ENCODE measurements around the gene R3HDM1.

Gene R3HDM1

GRCh38 chr2:135736546-135736945 is 205.3 kb downstream of the R3HDM1 start:
- no peak for TF ChIP-seq CTCF (IDR thresholded peaks at IDR 0.05; ENCODE audit: low read depth, low read length)
- H3K4me3 ChIP-seq (ENCODE audit: low read depth, low read length): no peak overlapping the region

- TF ChIP-seq CTCF (IDR thresholded peaks at IDR 0.05; ENCODE audit: low read depth, low read length): no peak
- H3K4me3 ChIP-seq (ENCODE audit: low read depth, low read length): no peak overlapping the region
Measured at GRCh38 chr2:135740206-135740605, 208.9 kb downstream of the R3HDM1 start.

- no peak for TF ChIP-seq CTCF (IDR thresholded peaks at IDR 0.05; ENCODE audit: low read depth, low read length)
Measured at GRCh38 chr2:135741043-135741394, 209.7 kb downstream of the R3HDM1 start.

GRCh38 chr2:135741395-135742324 is 210.4 kb downstream of the R3HDM1 start, which contains the start of gene UBXN4:
TSS of gene UBXN4 (plus strand) at chr2:135741855. CDS start at chr2:135741930, 75 bp downstream.
- TF ChIP-seq CTCF (IDR thresholded peaks at IDR 0.05; ENCODE audit: low read depth, low read length): 0 out of 2 replicates have a peak, but pooled peaks have one; percentile 29
- peak within 1 kb of the TSS; percentile 94 for H3K4me3 ChIP-seq (ENCODE audit: low read depth, low read length)

More at GRCh38 chr2:135741043-135741394, 209.7 kb downstream of the R3HDM1 start:
- no peak overlapping the region for H3K4me3 ChIP-seq (ENCODE audit: low read depth, low read length)

- peak overlapping the region; percentile 94 for H3K4me3 ChIP-seq (ENCODE audit: low read depth, low read length)
- no peak for TF ChIP-seq CTCF (IDR thresholded peaks at IDR 0.05; ENCODE audit: low read depth, low read length)
Measured at GRCh38 chr2:135742325-135742757, 211.1 kb downstream of the R3HDM1 start.

GRCh38 chr2:135743860-135744259 is 212.6 kb downstream of the R3HDM1 start:
- H3K4me3 ChIP-seq (ENCODE audit: low read depth, low read length): peak overlapping the region; percentile 94

More at GRCh38 chr2:135743860-135744259, 212.6 kb downstream of the R3HDM1 start:
- TF ChIP-seq CTCF (IDR thresholded peaks at IDR 0.05; ENCODE audit: low read depth, low read length): no peak

All from WI38 (cell line).